ENCODE measurements around the gene IFIH1. TPM values are rescaled to one million over a fixed set of nuclear protein-coding genes. Genes with fewer than 3 reads are reported as not detected.

IFIH1 gene
- total RNA-seq, 1 experiment from 2014 or later: not detected

DNA sequence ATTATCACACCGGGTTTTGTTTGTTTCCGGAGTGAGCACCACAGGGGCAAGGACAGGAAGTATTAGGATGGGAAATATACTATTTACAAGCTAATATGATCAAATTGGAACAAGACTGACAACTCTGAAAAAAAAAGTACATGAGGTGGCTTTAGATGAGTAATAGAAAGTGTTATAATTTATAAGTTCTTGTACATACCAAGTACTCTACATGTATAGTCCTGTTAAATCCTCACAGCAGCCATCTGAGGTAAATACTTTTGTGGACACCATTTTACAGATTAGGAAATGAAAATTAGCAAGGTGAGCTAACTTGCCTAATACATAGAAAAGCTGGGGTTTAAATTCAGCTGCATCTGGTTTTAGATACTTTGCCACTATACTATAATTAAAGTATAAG, 86.5 kb downstream of the IFIH1 start:
- DNase-seq: no peak
- H3K4me3 ChIP-seq (ENCODE audit: insufficient read depth, low read depth, low read length): no peak overlapping the region
- no peaks in the 10 kb centered on the region for H3K27me3 ChIP-seq (ENCODE audit: control insufficient read depth, insufficient read depth, low read length)
- no peaks in the 10 kb centered on the region for H3K36me3 ChIP-seq (replicated peaks; ENCODE audit: control insufficient read depth, insufficient read depth, low read length)

DNA sequence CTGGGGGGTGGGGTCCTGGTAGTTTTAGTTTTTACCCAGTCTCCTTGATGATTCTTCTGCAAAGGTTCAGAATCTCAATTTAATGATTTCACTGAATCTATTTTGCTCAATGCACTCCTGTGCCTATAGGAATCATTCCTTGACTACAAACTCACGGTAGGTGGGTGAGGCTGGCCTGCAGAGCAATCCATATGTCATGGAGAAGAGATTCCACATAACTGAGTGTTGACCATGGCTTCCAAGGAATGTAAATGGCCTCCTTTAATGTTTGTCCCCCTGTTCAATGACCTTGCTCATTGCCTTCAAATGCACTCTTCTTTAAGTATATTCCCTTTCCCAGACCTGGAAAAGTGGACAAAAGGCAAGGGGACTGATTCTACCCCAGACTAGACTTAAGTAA, 87.7 kb downstream of the IFIH1 start:
- no peaks in the 10 kb centered on the region for H3K36me3 ChIP-seq (replicated peaks; ENCODE audit: control insufficient read depth, insufficient read depth, low read length)
- DNase-seq: no peak
- H3K4me3 ChIP-seq (ENCODE audit: insufficient read depth, low read depth, low read length): no peak overlapping the region
- no peaks in the 10 kb centered on the region for H3K27me3 ChIP-seq (ENCODE audit: control insufficient read depth, insufficient read depth, low read length)

DNA sequence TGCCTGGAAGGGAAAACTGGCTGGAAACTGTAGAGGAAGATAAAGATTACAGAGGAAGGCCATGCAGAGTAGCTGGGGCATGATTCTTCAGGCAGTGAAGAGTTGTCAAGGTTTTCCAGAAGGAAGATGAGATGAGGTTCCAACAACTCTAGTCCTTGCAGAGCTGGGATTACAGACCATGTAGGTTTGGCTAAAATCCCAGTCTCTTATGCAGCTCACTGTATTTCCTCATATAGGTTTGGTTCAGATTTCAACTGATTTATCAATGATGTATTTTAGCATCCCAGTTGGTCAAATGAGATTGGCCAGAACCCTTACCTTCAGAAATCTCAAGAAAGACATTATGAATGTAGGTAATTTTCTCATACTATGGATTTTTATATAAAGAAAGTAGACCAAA, 91.6 kb downstream of the IFIH1 start:
- no peaks in the 10 kb centered on the region for H3K36me3 ChIP-seq (replicated peaks; ENCODE audit: control insufficient read depth, insufficient read depth, low read length)
- H3K4me3 ChIP-seq (ENCODE audit: insufficient read depth, low read depth, low read length): no peak overlapping the region
- no peak for DNase-seq
- H3K27me3 ChIP-seq (ENCODE audit: control insufficient read depth, insufficient read depth, low read length): no peaks in the 10 kb centered on the region

DNA sequence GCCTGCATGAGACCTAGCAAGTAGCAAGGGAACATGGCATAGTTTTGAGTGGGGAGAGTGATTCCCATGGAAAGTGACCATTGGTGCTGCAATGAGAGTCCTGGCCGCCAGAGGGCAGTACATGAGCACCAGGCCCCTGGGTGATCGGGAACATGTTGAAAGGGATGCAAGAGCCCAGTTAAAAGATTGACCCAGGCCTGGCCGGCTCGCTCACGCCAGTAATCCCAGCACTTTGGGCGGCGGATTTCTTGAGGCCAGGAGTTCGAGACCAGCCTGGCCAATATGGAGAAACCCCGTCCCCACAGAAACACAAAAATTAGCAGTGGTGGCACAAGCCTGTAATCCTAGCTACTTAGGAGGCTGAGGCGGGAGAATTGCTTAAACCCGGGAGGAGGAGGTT, 97.4 kb downstream of the IFIH1 start:
- no peak overlapping the region for H3K4me3 ChIP-seq (ENCODE audit: insufficient read depth, low read depth, low read length)
- no peaks in the 10 kb centered on the region for H3K36me3 ChIP-seq (replicated peaks; ENCODE audit: control insufficient read depth, insufficient read depth, low read length)
- peak; percentile 58 for DNase-seq
- no peaks in the 10 kb centered on the region for H3K27me3 ChIP-seq (ENCODE audit: control insufficient read depth, insufficient read depth, low read length)

DNA sequence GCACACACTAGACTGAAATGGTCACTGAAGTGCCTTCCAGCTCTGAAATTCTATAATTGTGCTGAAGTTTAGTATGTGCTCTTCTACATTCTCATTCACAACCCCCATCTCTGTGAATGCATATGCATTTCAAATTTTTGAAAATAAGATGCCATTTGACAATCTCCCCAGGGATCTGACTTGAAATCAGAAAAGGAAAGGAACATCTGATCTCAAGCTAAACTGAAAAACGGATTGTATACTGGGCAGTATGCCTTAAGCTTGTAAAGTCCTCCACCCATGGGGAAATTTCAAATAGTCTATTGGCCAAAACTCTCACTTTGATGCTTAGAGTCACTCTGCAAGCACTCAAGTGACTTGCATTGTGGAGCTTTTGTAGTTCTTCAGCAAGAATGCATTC, 98.1 kb downstream of the IFIH1 start:
- Histone ChIP-seq H3K36me3 (replicated peaks; ENCODE audit: control insufficient read depth, insufficient read depth, low read length) (no peaks in the 10 kb centered on the region), H3K4me3 (ENCODE audit: insufficient read depth, low read depth, low read length) (no peak overlapping the region), H3K27me3 (ENCODE audit: control insufficient read depth, insufficient read depth, low read length) (no peaks in the 10 kb centered on the region)
- DNase-seq: no peak

DNA sequence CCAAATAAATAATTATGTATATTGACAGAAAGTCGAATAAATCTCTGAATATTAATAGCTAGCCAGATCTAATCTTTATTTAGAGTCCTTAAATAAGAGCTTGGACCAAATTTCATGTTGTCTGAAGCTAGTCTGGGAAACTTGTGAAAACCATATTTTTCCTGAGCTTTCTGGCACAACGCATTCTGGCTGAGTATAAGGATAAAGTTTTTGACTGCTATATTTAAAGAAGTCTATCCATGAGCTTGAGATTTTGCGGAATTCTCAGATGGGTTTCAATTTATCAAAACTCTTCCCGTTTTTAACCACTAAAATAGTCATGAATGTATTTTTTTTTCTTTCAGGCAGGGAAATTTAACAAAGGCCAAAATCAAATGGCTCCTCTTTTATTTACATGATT, 99.1 kb downstream of the IFIH1 start:
- no peak for DNase-seq
- H3K27me3 ChIP-seq (ENCODE audit: control insufficient read depth, insufficient read depth, low read length): no peaks in the 10 kb centered on the region
- H3K4me3 ChIP-seq (ENCODE audit: insufficient read depth, low read depth, low read length): no peak overlapping the region
- no peaks in the 10 kb centered on the region for H3K36me3 ChIP-seq (replicated peaks; ENCODE audit: control insufficient read depth, insufficient read depth, low read length)

DNA sequence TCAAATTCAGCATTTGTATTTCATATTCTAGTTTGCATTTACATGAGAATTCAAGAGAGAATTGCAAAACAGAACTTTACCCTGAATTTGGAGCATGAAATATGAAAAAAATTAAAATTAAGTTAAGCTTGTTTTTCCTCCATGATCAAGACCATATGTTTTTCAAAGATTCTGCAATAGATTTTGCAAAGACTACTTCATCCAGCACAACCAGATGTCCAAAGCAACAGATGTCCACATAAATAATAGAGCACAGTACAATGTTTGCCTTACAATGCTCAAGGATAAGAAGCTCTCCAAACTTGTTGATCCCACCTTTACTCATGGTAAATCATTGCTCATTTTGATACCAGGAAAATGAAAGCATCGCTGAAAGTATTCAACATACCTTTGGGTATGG, 100.9 kb downstream of the IFIH1 start:
- Histone ChIP-seq H3K4me3 (ENCODE audit: insufficient read depth, low read depth, low read length) (no peak overlapping the region), H3K27me3 (ENCODE audit: control insufficient read depth, insufficient read depth, low read length) (no peaks in the 10 kb centered on the region), H3K36me3 (replicated peaks; ENCODE audit: control insufficient read depth, insufficient read depth, low read length) (no peaks in the 10 kb centered on the region)
- no peak for DNase-seq

Other genes with a start within 250 kb of the IFIH1 start
- 1.6 and 4.3 TPM in 2 replicates for gene DPP4, start 244.5 kb downstream of the IFIH1 start, total RNA-seq (2014; rRNA removed; shearing (Covaris generic))
- gene GCG, start 166.4 kb downstream of the IFIH1 start, total RNA-seq (2014; rRNA removed; shearing (Covaris generic)): not detected in 2 replicates
- gene FAP, start 75.2 kb downstream of the IFIH1 start, total RNA-seq (2014; rRNA removed; shearing (Covaris generic)): not detected in 2 replicates
- gene GCA, start 25.4 kb upstream of the IFIH1 start, total RNA-seq (2014; rRNA removed; shearing (Covaris generic)): 23.1 and 34.8 TPM in 2 replicates

All from H7 (cell line).